ENCODE measurements around the gene TAS2R41.

Gene TAS2R41

DNA sequence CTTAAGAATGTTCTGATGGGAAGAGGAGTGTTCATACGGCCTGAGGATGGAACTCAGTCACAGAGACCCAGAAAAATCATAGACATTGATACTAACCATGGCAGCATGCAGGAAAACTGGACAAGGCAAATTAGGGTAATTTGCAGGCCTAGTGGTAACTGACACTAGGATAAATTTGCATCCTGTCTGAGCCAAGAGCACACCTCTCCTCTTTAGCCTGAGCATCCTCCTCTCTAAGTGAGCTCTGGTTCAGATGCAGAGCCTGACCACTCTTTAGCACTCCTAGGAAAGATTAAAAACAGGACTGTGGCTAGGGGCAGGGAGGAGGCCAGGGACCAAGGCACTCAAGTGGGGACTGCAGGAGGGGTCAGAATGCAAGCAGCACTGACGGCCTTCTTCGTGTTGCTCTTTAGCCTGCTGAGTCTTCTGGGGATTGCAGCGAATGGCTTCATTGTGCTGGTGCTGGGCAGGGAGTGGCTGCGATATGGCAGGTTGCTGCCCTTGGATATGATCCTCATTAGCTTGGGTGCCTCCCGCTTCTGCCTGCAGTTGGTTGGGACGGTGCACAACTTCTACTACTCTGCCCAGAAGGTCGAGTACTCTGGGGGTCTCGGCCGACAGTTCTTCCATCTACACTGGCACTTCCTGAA lies at the start of gene TAS2R41:
TAS2R41 (plus strand) TSS at position 373 of the 650 bp plus-strand sequence; CDS start at position 373, 0 bp downstream.
- no peaks in the 10 kb centered on the region for H3K27me3 ChIP-seq (ENCODE audit: insufficient read depth, low read length)
- H3K79me2 ChIP-seq (ENCODE audit: control insufficient read depth, insufficient read depth, low read length, unreplicated experiment), result no peaks in the 10 kb centered on the region
- H3K4me3 ChIP-seq (ENCODE audit: low read depth, low read length), result no peak within 1 kb of the TSS
- H2AFZ ChIP-seq (ENCODE audit: low read length, unreplicated experiment), result no peak within 1 kb of the TSS
- H3K4me1 ChIP-seq (ENCODE audit: control insufficient read depth, insufficient read depth, low read length, unreplicated experiment), result no peaks in the 10 kb centered on the region
- no peaks in the 10 kb centered on the region for H3K36me3 ChIP-seq (ENCODE audit: insufficient read depth, low read length)
- H3K27ac ChIP-seq (ENCODE audit: low read depth, low read length), result no peak within 1 kb of the TSS

GRCh38 chr7:143429770-143430698 lies 47.6 kb upstream of the TAS2R41 start:
- H3K36me3 ChIP-seq (ENCODE audit: insufficient read depth, low read length), result no peaks in the 10 kb centered on the region
- peak overlapping the region; percentile 34 for H3K27ac ChIP-seq (ENCODE audit: low read depth, low read length)
- no peak overlapping the region for H3K4me3 ChIP-seq (ENCODE audit: low read depth, low read length)
- no peaks in the 10 kb centered on the region for H3K27me3 ChIP-seq (ENCODE audit: insufficient read depth, low read length)
- H3K4me1 ChIP-seq (ENCODE audit: control insufficient read depth, insufficient read depth, low read length, unreplicated experiment), result peaks cover 24% of the 10 kb centered on the region
- no peaks in the 10 kb centered on the region for H3K79me2 ChIP-seq (ENCODE audit: control insufficient read depth, insufficient read depth, low read length, unreplicated experiment)
- H2AFZ ChIP-seq (ENCODE audit: low read length, unreplicated experiment), result peak overlapping the region; percentile 9

- Histone ChIP-seq H3K79me2 (ENCODE audit: control insufficient read depth, insufficient read depth, low read length, unreplicated experiment) (no peaks in the 10 kb centered on the region), H3K4me1 (ENCODE audit: control insufficient read depth, insufficient read depth, low read length, unreplicated experiment) (peaks cover 24% of the 10 kb centered on the region), H3K27ac (ENCODE audit: low read depth, low read length) (no peak overlapping the region), H3K36me3 (ENCODE audit: insufficient read depth, low read length) (no peaks in the 10 kb centered on the region), H3K27me3 (ENCODE audit: insufficient read depth, low read length) (no peaks in the 10 kb centered on the region), H2AFZ (ENCODE audit: low read length, unreplicated experiment) (no peak overlapping the region), H3K4me3 (ENCODE audit: low read depth, low read length) (no peak overlapping the region)
Observed at GRCh38 chr7:143431109-143431508, 46.6 kb upstream of the TAS2R41 start.

DNA sequence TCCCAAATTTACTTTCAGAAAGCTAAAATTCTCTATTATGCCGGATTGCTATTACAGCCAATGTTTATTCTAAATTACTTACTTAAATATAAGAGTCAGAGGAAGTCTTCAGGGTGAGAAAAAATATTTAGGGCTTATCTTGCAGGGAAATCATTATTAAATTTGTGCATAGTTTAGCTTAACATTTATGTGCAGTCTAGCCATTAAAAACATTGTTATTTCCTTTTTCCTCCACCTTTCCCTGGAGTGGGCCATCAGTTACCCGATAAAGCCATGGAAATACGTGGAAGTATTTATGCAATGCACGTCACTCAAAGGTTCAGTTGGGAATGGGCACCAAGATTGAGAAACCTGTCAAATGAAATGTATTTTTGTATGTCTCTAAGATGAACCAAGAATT lies 43.9 kb upstream of the TAS2R41 start:
- no peaks in the 10 kb centered on the region for H3K27me3 ChIP-seq (ENCODE audit: insufficient read depth, low read length)
- H3K4me1 ChIP-seq (ENCODE audit: control insufficient read depth, insufficient read depth, low read length, unreplicated experiment), result peaks cover 16% of the 10 kb centered on the region
- H3K4me3 ChIP-seq (ENCODE audit: low read depth, low read length), result no peak overlapping the region
- no peaks in the 10 kb centered on the region for H3K36me3 ChIP-seq (ENCODE audit: insufficient read depth, low read length)
- H3K79me2 ChIP-seq (ENCODE audit: control insufficient read depth, insufficient read depth, low read length, unreplicated experiment), result no peaks in the 10 kb centered on the region
- H2AFZ ChIP-seq (ENCODE audit: low read length, unreplicated experiment), result no peak overlapping the region
- no peak overlapping the region for H3K27ac ChIP-seq (ENCODE audit: low read depth, low read length)

DNA sequence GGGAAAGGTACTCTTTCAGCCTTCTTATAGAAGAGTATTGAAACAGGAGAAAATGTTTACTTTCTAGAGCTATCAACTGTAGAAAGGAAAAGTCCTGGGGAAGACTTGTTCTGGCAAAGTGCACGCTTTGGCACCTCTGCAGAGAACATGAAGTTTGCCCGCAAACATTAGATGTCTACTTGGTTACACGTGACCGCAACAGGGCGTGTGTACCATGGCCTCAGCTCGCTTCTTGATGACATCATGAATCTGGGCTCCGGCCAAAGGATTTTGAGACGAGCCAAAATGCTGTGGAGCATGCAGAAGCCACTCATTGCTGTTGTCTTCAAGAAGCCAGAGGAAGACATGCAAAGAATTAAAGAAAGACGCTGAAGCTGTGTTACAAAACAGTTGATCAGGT lies 43.0 kb upstream of the TAS2R41 start:
- Histone ChIP-seq H3K36me3 (ENCODE audit: insufficient read depth, low read length) (no peaks in the 10 kb centered on the region), H3K4me1 (ENCODE audit: control insufficient read depth, insufficient read depth, low read length, unreplicated experiment) (peaks cover 16% of the 10 kb centered on the region), H3K79me2 (ENCODE audit: control insufficient read depth, insufficient read depth, low read length, unreplicated experiment) (no peaks in the 10 kb centered on the region), H3K4me3 (ENCODE audit: low read depth, low read length) (no peak overlapping the region), H2AFZ (ENCODE audit: low read length, unreplicated experiment) (no peak overlapping the region), H3K27ac (ENCODE audit: low read depth, low read length) (no peak overlapping the region), H3K27me3 (ENCODE audit: insufficient read depth, low read length) (no peaks in the 10 kb centered on the region)

GRCh38 chr7:143435266-143435665 lies 42.4 kb upstream of the TAS2R41 start:
- no peak overlapping the region for H2AFZ ChIP-seq (ENCODE audit: low read length, unreplicated experiment)

DNA sequence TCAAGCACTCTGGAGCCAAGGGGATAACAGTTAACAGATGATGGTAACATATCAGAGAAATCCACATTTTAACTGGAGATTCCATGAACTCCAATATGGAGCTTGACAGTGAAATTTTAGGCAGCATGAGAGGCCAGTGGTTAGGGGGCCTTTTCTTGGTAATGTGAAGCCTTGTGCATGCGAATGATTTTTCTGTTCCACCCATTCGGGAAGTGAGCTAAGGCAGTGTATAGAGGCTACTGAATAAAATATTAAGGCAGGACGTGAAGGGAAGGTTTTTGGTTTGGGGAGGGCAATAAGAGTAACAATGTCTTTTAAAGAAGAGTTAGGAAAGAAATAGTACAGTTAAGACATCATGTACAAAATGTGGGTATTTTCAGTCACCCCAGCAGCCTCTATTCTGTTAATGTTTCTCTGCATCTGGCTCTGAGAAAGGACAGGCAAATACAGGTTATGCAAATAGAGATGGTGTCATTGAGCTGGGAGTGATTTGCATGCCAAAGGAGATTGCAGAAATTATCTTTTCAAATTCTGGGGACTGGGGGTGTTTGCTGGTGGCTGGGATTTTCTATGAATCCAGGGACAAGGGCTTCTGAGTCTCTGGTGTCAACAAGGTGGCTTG lies 41.2 kb upstream of the TAS2R41 start:
- Histone ChIP-seq H3K27me3 (ENCODE audit: insufficient read depth, low read length) (peaks cover 14% of the 10 kb centered on the region; the same call in 1 of the 2 replicates), H3K79me2 (ENCODE audit: control insufficient read depth, insufficient read depth, low read length, unreplicated experiment) (no peaks in the 10 kb centered on the region), H3K4me1 (ENCODE audit: control insufficient read depth, insufficient read depth, low read length, unreplicated experiment) (no peaks in the 10 kb centered on the region), H3K4me3 (ENCODE audit: low read depth, low read length) (no peak overlapping the region), H3K36me3 (ENCODE audit: insufficient read depth, low read length) (no peaks in the 10 kb centered on the region), H3K27ac (ENCODE audit: low read depth, low read length) (no peak overlapping the region), H2AFZ (ENCODE audit: low read length, unreplicated experiment) (no peak overlapping the region)

More at GRCh38 chr7:143435266-143435665, 42.4 kb upstream of the TAS2R41 start:
- Histone ChIP-seq H3K27me3 (ENCODE audit: insufficient read depth, low read length) (peaks cover 6% of the 10 kb centered on the region; the same call in 1 of the 2 replicates), H3K79me2 (ENCODE audit: control insufficient read depth, insufficient read depth, low read length, unreplicated experiment) (no peaks in the 10 kb centered on the region), H3K36me3 (ENCODE audit: insufficient read depth, low read length) (no peaks in the 10 kb centered on the region), H3K4me1 (ENCODE audit: control insufficient read depth, insufficient read depth, low read length, unreplicated experiment) (peaks cover 10% of the 10 kb centered on the region), H3K4me3 (ENCODE audit: low read depth, low read length) (no peak overlapping the region), H3K27ac (ENCODE audit: low read depth, low read length) (no peak overlapping the region)

- Histone ChIP-seq H3K4me1 (ENCODE audit: control insufficient read depth, insufficient read depth, low read length, unreplicated experiment) (no peaks in the 10 kb centered on the region), H3K4me3 (ENCODE audit: low read depth, low read length) (no peak overlapping the region), H2AFZ (ENCODE audit: low read length, unreplicated experiment) (no peak overlapping the region), H3K27ac (ENCODE audit: low read depth, low read length) (no peak overlapping the region), H3K27me3 (ENCODE audit: insufficient read depth, low read length) (peaks cover 25% of the 10 kb centered on the region), H3K36me3 (ENCODE audit: insufficient read depth, low read length) (no peaks in the 10 kb centered on the region), H3K79me2 (ENCODE audit: control insufficient read depth, insufficient read depth, low read length, unreplicated experiment) (no peaks in the 10 kb centered on the region)
Observed at GRCh38 chr7:143437578-143437977, 40.1 kb upstream of the TAS2R41 start.

DNA sequence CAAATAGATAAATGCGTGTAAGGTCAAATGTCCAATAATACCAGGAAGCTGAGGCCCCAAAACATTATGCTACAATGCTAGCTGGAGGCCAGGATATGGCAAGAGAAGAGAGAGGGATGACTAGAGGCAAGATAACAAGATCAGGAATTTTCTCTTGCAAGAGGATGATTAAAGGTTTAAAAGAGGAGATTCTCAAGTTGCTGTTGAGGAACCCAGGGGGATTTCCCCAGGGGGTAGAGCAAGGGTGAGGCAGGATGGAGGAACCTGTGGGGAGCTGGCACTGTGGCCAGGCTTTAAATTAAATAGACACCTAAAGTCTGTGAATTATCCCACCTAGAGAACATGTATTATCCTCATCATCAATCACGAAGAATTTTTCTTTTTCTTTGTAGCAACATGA lies 37.8 kb upstream of the TAS2R41 start:
- no peak overlapping the region for H2AFZ ChIP-seq (ENCODE audit: low read length, unreplicated experiment)
- H3K27ac ChIP-seq (ENCODE audit: low read depth, low read length), result no peak overlapping the region
- peaks cover 44% of the 10 kb centered on the region for H3K27me3 ChIP-seq (ENCODE audit: insufficient read depth, low read length)
- H3K4me1 ChIP-seq (ENCODE audit: control insufficient read depth, insufficient read depth, low read length, unreplicated experiment), result no peaks in the 10 kb centered on the region
- H3K79me2 ChIP-seq (ENCODE audit: control insufficient read depth, insufficient read depth, low read length, unreplicated experiment), result no peaks in the 10 kb centered on the region
- H3K4me3 ChIP-seq (ENCODE audit: low read depth, low read length), result no peak overlapping the region
- no peaks in the 10 kb centered on the region for H3K36me3 ChIP-seq (ENCODE audit: insufficient read depth, low read length)

DNA sequence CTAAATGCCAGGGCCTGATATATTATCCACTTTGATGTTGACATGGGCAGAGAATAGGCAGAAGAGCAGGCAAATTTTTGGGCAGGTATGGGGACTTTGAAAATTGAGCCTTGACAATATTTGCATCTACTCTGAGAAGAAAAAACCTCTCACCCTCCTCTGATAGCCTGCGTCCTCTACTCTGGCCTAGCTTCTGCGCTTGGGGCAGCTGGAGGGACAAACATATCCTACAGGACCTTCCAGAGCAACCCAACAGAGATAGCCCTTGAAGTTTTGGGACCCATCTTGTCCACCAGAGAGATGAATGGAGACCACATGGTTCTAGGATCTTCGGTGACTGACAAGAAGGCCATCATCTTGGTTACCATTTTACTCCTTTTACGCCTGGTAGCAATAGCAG lies 34.5 kb upstream of the TAS2R41 start, which contains the start of gene TAS2R60:
TAS2R60 (plus strand) TSS at position 301 of the 400 bp plus-strand sequence; CDS start at position 301, 0 bp downstream.
- Histone ChIP-seq H3K36me3 (ENCODE audit: insufficient read depth, low read length) (no peaks in the 10 kb centered on the region), H3K27me3 (ENCODE audit: insufficient read depth, low read length) (peaks cover 59% of the 10 kb centered on the region), H3K4me1 (ENCODE audit: control insufficient read depth, insufficient read depth, low read length, unreplicated experiment) (no peaks in the 10 kb centered on the region), H3K4me3 (ENCODE audit: low read depth, low read length) (no peak within 1 kb of the TSS), H2AFZ (ENCODE audit: low read length, unreplicated experiment) (no peak within 1 kb of the TSS), H3K27ac (ENCODE audit: low read depth, low read length) (no peak within 1 kb of the TSS), H3K79me2 (ENCODE audit: control insufficient read depth, insufficient read depth, low read length, unreplicated experiment) (no peaks in the 10 kb centered on the region)
